Measurements from ENCODE around the gene NAPEPLD.
"Not testable (repeated sequence)": the region's sequence is repeated elsewhere in the genome, so short reads cannot be mapped to it uniquely, and the experiment has no call there.

- TF ChIP-seq CTCF (tag by site-specific recombination; IDR thresholded peaks at IDR 0.05); ZNF560 (tag by site-specific recombination; IDR thresholded peaks at IDR 0.05; ENCODE audit: borderline replicate concordance); ZNF404 (tag by site-specific recombination; IDR thresholded peaks at IDR 0.05); ZNF433 (tag by site-specific recombination; IDR thresholded peaks at IDR 0.05; ENCODE audit: low read depth); FEZF1 (tag by site-specific recombination; IDR thresholded peaks at IDR 0.05); MYNN (tag by site-specific recombination; IDR thresholded peaks at IDR 0.05; ENCODE audit: borderline replicate concordance); SALL2 (tag by site-specific recombination; IDR thresholded peaks at IDR 0.05; ENCODE audit: borderline replicate concordance): not testable (repeated sequence)
Observed at GRCh38 chr7:103155331-103156024, 6.6 kb upstream of the NAPEPLD start.

Data from HEK293 (cell line).